Heart right ventricle (tissue), 16 donors: ENCODE data around the gene BMP10. TPM values are rescaled to one million over a fixed set of nuclear protein-coding genes. Genes with fewer than 3 reads are reported as not detected.

Source experiments
- ATAC-seq, 8 donors: fragments of 200-7000 bp; cut with Tn5 transposase; one replicate each; pipeline ENCODE4 v1.9.1; 2020; ENCODE audit warnings: mild to moderate bottlenecking in 8 of 8, moderate library complexity in 8 of 8, moderate number of reproducible peaks in 1 of 8
- DNase-seq, 2 donors: peaks; one replicate each; pipeline ENCODE4 v3.0.0-alpha.2; 2020
- H3K27ac ChIP-seq, 10 donors: fragments of 200-600 bp; sonication (generic) in 2 of 10; one replicate each; pipeline versions ENCODE4 v1.5.0 to v1.8.0; 2020 to 2022; ENCODE audit warnings: mild to moderate bottlenecking in 3 of 10
- H3K27me3 ChIP-seq, 7 donors: fragments of 200-600 bp; one replicate each; pipeline ENCODE4 v1.8.0; 2021 to 2022; ENCODE audit warnings: mild to moderate bottlenecking in 2 of 7
- H3K36me3 ChIP-seq, 9 donors: fragments of 200-600 bp; sonication (generic) in 1 of 9; one replicate each; pipeline versions ENCODE4 v1.5.0 to v1.8.0; 2020 to 2022; ENCODE audit warnings: mild to moderate bottlenecking in 2 of 9
- H3K4me1 ChIP-seq, 9 donors: fragments of 200-600 bp; sonication (generic) in 1 of 9; one replicate each; pipeline versions ENCODE4 v1.5.0 to v1.8.0; 2020 to 2022; ENCODE audit warnings: mild to moderate bottlenecking in 4 of 9
- H3K4me3 ChIP-seq, 10 donors: fragments of 200-600 bp; sonication (generic) in 2 of 10; one replicate each; pipeline versions ENCODE4 v1.5.0 to v1.8.0; 2020 to 2022; ENCODE audit warnings: mild to moderate bottlenecking in 7 of 10, moderate library complexity in 2 of 10
- H3K9me3 ChIP-seq, 11 donors: fragments of 200-600 bp in 10 of 11; sonication (generic) in 2 of 11; one replicate each; pipeline versions ENCODE4 v1.5.0 to v1.8.0; 2013 to 2022; ENCODE audit warnings: mild to moderate bottlenecking in 2 of 11, control low read depth in 1 of 11, moderate library complexity in 1 of 11
- WGBS, 2 donors: extraction: QIAGEN DNeasy Blood & Tissue Kit; methylation state at CpG; one replicate each; pipeline ENCODE4 v1.1.7; 2013; ENCODE audit warnings: inconsistent platforms in 1 of 2; 5-methylcytosine and 5-hydroxymethylcytosine counted together
- intact Hi-C, 10 donors: fragments of 100-400 bp; cut with DNase I; formaldehyde crosslinking; loops; one replicate each; pipeline versions ENCODE4 v1.11.1 to v1.14.2; 2022
- polyA plus RNA-seq, 2 donors: library from polyadenylated mRNA; stranded (reverse); fragments of 200-250 nt; gene quantifications; one replicate each; pipeline ENCODE4 v1.2.3, GENCODE V29; 2013
- total RNA-seq, 10 donors: library from RNA; stranded (reverse); fragmentation: NEBNext Ultra II Directional in 3 of 10; extraction: Animal tissue kit (Norgen Biotek cat#: 25700) in 3 of 10; gene quantifications; one replicate each; pipeline versions ENCODE4 v1.2.1 to v1.2.4, GENCODE V29; 2021 to 2023
- TF ChIP-seq, protein P1 (sequence below), 9 donors: fragments of 200-600 bp; sonication (generic) in 2 of 9; IDR thresholded peaks; one replicate each; pipeline versions ENCODE4 v1.5.0 to v1.8.0; 2021 to 2022; ENCODE audit warnings: antibody characterized with exemption in 9 of 9, mild to moderate bottlenecking in 5 of 9, moderate library complexity in 1 of 9
- donor health status: Arrhythmogenic right ventricular cardiomyopathy.
- donor health status: ischemic (EF 13 %, LVEDD 7.1; RV severe dilation, severe dysfunction).
- donor health status: healthy with polysubstance abuse.
- donor health status: DM: no; HTN: yes; CAD: no.
- donor health status: DM: no; HTN: no; CAD: no.
- donor health status: ischemic (EF 25% LVEDD 6.9; RV normal size, moderate dysfunction).
- donor health status: ischemic (EF 25% LVEDD 5.7; RV mildly dilated, moderate dysfunction).
- donor health status: healthy.
- donor health status: DM: yes; HTN: yes; CAD: no.
- donor health status: Ischemic cardiomyopathy.
- donor health status: ischemic (EF 35%, LVEDD 5.7; RV mildly dilated, moderate dysfunction).
- donor health status: nonischemic (EF 11% LVEDD 7.7; RV severe dilation, severe dysfunction).
- donor health status: DM: yes; HTN: yes; CAD: no.
- donor health status: PGD.
- donor health status: ischemic (EF 29% LVEDD 5.4; RV normal size, mild dysfunction).
- donor health status: nonischemic (EF 23%, LVEDD 6.1; RV moderate dilation, normal function).

BMP10 gene
- total and polyA plus RNA-seq, 12 donors = 0.03 to 0.31 TPM; not detected in 10

DNA sequence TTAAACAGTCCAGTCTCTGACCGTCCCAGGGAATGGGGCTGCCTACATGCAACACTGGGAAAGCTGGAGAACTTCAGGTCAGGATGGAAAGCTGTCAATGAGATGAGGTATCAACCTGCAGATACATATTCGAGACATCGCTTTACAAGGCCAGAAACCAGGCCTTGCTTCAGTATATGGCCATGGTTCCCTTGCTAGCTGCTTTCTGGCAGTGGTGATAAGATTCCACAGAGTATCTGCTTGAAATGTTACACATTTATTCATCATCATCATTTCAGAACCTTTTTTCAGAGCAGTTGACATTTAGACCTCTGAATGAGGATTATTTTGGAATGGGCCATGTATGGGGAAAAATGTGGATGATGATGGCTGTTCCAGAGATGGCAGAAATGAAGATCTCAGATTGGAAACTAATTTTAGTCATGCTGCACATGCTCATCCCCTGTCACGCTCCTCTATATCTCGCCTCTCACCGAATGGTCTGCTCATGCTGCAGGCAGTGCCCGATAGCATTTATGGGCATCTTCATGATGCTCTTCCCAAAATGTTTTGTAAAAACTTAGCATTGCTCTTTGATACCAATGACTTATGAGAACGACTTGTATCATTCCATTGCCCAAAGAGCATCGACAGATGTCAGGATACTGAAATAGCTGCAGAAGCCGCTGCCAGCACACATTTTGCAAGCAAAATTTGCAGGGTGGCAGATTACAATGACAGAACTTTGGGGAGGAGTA lies 14.0 kb upstream of the BMP10 start:
- 87 to 88% methylated on average over 10 of the region's 10 CpGs for WGBS, 2 donors
- Histone ChIP-seq H3K36me3 (no peaks in the 10 kb centered on the region), H3K4me1 (peaks cover 0 to 8% (median 0%) of the 10 kb centered on the region in 9 donors), H3K27ac (no peak overlapping the region), H3K4me3 (no peak overlapping the region), H3K9me3 (no peaks in the 10 kb centered on the region), H3K27me3 (peaks cover 0 to 68% (median 34%) of the 10 kb centered on the region in 7 donors)
- DNase-seq (no peak), ATAC-seq (no peak)
- intact Hi-C loops = no loop called here
- TF ChIP-seq, protein P1, sequence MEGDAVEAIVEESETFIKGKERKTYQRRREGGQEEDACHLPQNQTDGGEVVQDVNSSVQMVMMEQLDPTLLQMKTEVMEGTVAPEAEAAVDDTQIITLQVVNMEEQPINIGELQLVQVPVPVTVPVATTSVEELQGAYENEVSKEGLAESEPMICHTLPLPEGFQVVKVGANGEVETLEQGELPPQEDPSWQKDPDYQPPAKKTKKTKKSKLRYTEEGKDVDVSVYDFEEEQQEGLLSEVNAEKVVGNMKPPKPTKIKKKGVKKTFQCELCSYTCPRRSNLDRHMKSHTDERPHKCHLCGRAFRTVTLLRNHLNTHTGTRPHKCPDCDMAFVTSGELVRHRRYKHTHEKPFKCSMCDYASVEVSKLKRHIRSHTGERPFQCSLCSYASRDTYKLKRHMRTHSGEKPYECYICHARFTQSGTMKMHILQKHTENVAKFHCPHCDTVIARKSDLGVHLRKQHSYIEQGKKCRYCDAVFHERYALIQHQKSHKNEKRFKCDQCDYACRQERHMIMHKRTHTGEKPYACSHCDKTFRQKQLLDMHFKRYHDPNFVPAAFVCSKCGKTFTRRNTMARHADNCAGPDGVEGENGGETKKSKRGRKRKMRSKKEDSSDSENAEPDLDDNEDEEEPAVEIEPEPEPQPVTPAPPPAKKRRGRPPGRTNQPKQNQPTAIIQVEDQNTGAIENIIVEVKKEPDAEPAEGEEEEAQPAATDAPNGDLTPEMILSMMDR (IDR thresholded peaks at IDR 0.05) = no peak

DNA sequence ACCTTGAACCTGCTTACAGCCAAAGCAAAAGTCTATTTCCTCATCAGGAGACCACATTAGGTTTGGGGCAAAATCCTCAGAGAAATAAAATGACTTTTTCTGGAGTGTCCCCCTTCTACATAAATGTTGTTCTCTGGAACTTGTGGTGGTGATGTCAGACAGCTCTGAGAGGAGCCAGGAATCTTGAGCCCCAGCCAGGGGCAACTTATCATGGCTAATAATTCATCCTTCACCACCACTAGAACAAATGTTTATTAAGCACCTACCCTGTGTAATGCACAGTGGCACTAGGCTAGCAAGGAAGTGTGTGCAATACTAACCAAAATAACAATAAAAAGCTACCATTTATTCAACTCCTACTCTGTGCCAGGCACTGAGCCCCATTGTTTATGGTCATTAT lies 9.0 kb upstream of the BMP10 start:
- no peak overlapping the region for H3K4me3 ChIP-seq
- no peaks in the 10 kb centered on the region for H3K9me3 ChIP-seq
- H3K4me1 ChIP-seq = peaks cover 0 to 14% (median 0%) of the 10 kb centered on the region in 9 donors
- DNase-seq (no peak), ATAC-seq (no peak)
- intact Hi-C loops = no loop called here
- no peaks in the 10 kb centered on the region for H3K36me3 ChIP-seq
- no peak overlapping the region for H3K27ac ChIP-seq
- TF ChIP-seq, protein P1 (IDR thresholded peaks at IDR 0.05) = no peak
- peaks cover 0 to 82% (median 51%) of the 10 kb centered on the region in 7 donors for H3K27me3 ChIP-seq

DNA sequence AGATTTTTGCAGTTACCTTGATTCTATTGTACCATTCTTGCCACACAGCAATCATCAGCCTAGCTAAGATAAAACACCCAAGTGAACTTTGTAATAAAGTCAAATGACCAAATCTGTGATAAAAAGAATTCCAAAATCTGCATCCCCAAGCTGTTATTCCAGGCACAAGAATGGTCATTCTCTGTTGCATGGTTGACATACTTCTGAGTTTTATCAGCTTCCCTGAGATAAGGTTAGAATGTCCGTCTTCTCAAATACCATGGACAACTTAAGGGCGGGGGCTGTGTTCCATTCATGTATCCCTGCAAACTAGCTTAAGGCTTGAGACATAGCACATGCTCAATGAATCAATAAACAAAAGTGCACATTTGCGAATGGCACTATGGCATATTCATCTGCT lies 8.1 kb upstream of the BMP10 start:
- no peak for ATAC-seq
- intact Hi-C loops = no loop called here
- Histone ChIP-seq H3K9me3 (no peaks in the 10 kb centered on the region), H3K36me3 (no peaks in the 10 kb centered on the region), H3K27ac (no peak overlapping the region), H3K4me3 (no peak overlapping the region), H3K27me3 (peaks cover 0 to 83% (median 55%) of the 10 kb centered on the region in 7 donors), H3K4me1 (peaks cover 0 to 14% (median 0%) of the 10 kb centered on the region in 9 donors)
- TF ChIP-seq, protein P1 (IDR thresholded peaks at IDR 0.05) = no peak
- no peak for DNase-seq
- WGBS, 2 donors = 52 to 56% methylated on average over 3 of the region's 3 CpGs

DNA sequence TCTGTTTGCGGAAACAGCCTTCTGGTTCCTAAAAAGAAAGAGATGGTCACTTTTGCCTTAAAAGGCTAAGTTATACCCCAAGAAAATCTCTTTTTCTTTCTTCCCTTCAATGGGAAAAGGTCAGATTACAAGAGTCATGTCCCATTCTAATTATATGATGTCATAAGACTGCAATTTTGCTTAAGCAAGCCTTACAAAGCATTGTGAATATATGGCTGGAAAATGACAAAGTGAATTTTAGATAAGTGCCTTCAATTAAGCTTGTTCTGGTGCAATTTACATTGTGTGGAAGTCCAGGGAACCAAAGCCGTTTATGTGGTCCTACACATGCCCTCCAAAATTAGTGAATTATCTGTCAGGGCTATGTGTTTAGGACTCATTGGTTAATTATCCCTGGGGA lies 7.6 kb upstream of the BMP10 start:
- no peak overlapping the region for H3K27ac ChIP-seq
- TF ChIP-seq, protein P1 (IDR thresholded peaks at IDR 0.05) = no peak
- no peak overlapping the region for H3K4me3 ChIP-seq
- no peaks in the 10 kb centered on the region for H3K36me3 ChIP-seq
- H3K27me3 ChIP-seq = peaks cover 0 to 86% (median 52%) of the 10 kb centered on the region in 7 donors
- peaks cover 0 to 14% (median 0%) of the 10 kb centered on the region in 9 donors for H3K4me1 ChIP-seq
- no peak for DNase-seq
- no peaks in the 10 kb centered on the region for H3K9me3 ChIP-seq
- intact Hi-C loops = no loop called here
- WGBS, 2 donors = 82 to 83% methylated on average over 2 of the region's 2 CpGs
- ATAC-seq = no peak
